ENCODE measurements around the gene KRT6A.

The KRT6A gene

DNA sequence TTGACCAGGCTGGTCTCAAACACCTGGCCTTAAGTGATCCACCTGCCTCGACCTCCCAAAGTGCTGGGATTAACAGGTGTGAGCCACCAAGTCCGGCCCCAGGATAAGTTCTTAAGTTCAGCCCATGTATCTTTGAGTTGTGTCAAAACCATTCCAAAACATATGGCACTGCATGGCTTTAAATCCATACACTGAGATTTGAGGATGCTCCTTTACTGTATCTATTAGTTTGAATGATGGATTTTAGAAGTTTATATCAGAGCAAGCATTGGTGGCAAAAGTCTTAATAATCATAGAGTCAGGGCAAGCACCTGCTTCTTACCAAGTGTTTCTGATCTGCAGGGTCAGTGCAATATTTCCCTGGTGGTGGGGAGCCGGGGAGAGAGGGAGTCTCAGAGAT lies 47.2 kb downstream of the KRT6A start:
- Mint-ChIP-seq H3K36me3 (ENCODE audit: low read depth) (no peaks in the 10 kb centered on the region), H3K4me3 (no peak overlapping the region), H3K27me3 (ENCODE audit: low read depth) (peaks cover 9% of the 10 kb centered on the region), H3K9me3 (no peaks in the 10 kb centered on the region), H3K4me1 (peaks cover 6% of the 10 kb centered on the region), H3K27ac (no peak overlapping the region)
- no peak for TF ChIP-seq CTCF (IDR thresholded peaks at IDR 0.05; ENCODE audit: unreplicated experiment in 3 of 3)

DNA sequence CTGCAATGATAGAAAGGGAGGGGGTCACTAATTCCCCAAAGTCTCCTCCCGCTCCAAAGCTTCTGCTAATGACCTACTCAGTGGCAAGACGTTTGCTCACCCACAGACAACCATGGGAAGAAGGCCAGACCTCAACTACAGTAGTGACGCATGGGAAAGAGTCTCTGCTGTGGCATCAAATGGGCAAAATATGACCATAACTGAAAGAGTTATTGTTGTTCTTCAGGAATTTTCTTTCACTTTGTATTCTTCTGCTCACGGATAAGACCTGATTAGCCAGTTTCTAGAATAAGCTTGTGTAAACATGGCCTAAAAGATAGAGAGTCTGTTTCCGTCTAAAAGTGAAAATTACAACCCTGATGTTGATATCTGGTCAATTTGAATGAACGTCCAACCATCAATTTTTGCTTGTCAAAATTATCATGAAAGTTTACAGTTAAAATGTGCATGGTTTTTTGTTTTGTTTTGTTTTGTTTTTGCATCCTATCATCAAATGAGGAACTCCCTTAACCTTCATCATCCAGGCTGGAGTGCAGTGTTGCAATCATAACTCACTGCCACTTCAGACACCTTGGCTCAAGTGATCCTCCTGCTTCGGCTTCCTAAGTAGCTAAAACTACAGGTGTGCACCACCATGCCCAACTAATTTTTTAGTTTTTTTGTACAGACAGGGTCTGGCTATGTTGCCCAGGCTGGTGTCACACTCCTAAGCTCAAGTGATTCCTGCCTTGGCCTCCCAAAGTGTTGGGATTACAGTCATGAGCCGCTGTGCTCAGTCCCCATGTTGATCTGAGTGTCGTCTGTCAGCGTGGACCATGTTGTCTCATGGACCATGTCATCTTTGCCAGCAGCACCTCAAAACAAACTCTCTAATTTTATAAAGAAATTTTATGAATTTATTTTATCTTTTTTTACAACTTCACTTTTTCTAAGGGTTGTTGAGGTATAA lies 48.1 kb downstream of the KRT6A start:
- no peak for TF ChIP-seq CTCF (IDR thresholded peaks at IDR 0.05; ENCODE audit: unreplicated experiment in 3 of 3)
- Mint-ChIP-seq H3K27ac (no peak overlapping the region), H3K36me3 (ENCODE audit: low read depth) (no peaks in the 10 kb centered on the region), H3K27me3 (ENCODE audit: low read depth) (peaks cover 9% of the 10 kb centered on the region), H3K4me3 (no peak overlapping the region), H3K9me3 (no peaks in the 10 kb centered on the region), H3K4me1 (peaks cover 6% of the 10 kb centered on the region)

DNA sequence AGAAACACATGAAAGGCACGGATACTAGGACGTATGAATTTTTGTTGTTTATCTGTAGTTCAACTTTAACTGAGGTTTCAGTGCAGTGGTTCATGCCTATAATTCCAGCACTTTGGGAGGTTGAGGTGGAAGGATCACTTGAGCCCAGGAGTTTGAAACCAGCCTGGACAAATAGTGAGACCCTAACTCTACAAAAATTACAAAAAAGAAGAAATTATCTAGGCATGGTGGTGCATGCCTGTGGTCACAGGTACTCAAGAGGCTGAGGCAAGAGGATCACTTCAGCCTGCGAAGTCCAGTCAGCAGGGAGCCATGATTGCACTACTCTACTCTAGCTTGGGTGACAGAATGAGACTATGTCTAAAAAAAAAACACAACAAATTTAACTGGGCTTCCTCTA lies 49.1 kb downstream of the KRT6A start:
- H3K27me3 Mint-ChIP-seq (ENCODE audit: low read depth) = peaks cover 9% of the 10 kb centered on the region
- no peak for TF ChIP-seq CTCF (IDR thresholded peaks at IDR 0.05; ENCODE audit: unreplicated experiment in 3 of 3)
- H3K4me1 Mint-ChIP-seq = peaks cover 6% of the 10 kb centered on the region
- H3K36me3 Mint-ChIP-seq (ENCODE audit: low read depth) = no peaks in the 10 kb centered on the region
- H3K9me3 Mint-ChIP-seq = no peaks in the 10 kb centered on the region
- H3K4me3 Mint-ChIP-seq = no peak overlapping the region
- H3K27ac Mint-ChIP-seq = no peak overlapping the region

- Mint-ChIP-seq H3K4me3 (no peak overlapping the region), H3K36me3 (ENCODE audit: low read depth) (no peaks in the 10 kb centered on the region), H3K4me1 (peaks cover 6% of the 10 kb centered on the region), H3K27ac (no peak overlapping the region), H3K9me3 (no peaks in the 10 kb centered on the region), H3K27me3 (ENCODE audit: low read depth) (peaks cover 9% of the 10 kb centered on the region)
- no peak for TF ChIP-seq CTCF (IDR thresholded peaks at IDR 0.05; ENCODE audit: unreplicated experiment in 3 of 3)
Measured at GRCh38 chr12:52442600-52443061, 50.4 kb downstream of the KRT6A start.

DNA sequence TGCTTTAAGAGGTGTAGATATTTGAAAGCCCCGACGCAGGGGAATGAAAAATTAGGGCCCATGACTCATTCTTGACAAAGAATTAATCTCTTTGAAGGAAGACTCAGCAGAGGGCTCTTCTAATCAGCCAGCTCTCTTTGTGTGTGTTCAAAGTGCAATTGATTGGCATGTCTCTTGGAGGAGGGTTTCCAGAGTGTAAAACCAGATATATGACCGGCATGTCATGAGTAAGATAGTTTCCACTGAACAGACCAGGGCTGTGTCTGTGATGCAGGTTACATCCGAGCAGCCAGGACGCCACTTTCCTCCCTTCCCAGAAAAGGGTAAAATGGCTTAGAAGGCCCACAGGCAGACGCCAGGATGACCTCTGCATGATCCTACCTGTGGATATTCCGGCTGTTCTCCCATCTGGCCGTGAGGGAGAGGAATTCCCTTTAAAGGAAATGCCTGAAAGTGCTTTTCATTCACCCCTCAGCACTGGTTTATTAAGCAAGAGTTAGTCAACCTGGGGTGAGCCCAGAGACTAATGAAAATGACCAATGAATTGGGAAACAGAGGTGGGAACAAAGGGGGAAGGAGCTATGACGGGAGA lies 51.6 kb downstream of the KRT6A start:
- no peak overlapping the region for H3K4me3 Mint-ChIP-seq
- H3K36me3 Mint-ChIP-seq (ENCODE audit: low read depth) = no peaks in the 10 kb centered on the region
- no peaks in the 10 kb centered on the region for H3K9me3 Mint-ChIP-seq
- H3K4me1 Mint-ChIP-seq = peaks cover 6% of the 10 kb centered on the region
- no peak for TF ChIP-seq CTCF (IDR thresholded peaks at IDR 0.05; ENCODE audit: unreplicated experiment in 3 of 3)
- no peak overlapping the region for H3K27ac Mint-ChIP-seq
- H3K27me3 Mint-ChIP-seq (ENCODE audit: low read depth) = peaks cover 16% of the 10 kb centered on the region
